D341Med (cell line): Measurements from ENCODE around the gene C5AR1.
"Not testable (repeated sequence)": the region's sequence is repeated elsewhere in the genome, so short reads cannot be mapped to it uniquely, and the experiment has no call there.

Source experiments
- DNase-seq: peaks from one replicate; pipeline ENCODE4 v3.0.0; 2012; ENCODE audit warnings: low spot score

The C5AR1 gene

DNA sequence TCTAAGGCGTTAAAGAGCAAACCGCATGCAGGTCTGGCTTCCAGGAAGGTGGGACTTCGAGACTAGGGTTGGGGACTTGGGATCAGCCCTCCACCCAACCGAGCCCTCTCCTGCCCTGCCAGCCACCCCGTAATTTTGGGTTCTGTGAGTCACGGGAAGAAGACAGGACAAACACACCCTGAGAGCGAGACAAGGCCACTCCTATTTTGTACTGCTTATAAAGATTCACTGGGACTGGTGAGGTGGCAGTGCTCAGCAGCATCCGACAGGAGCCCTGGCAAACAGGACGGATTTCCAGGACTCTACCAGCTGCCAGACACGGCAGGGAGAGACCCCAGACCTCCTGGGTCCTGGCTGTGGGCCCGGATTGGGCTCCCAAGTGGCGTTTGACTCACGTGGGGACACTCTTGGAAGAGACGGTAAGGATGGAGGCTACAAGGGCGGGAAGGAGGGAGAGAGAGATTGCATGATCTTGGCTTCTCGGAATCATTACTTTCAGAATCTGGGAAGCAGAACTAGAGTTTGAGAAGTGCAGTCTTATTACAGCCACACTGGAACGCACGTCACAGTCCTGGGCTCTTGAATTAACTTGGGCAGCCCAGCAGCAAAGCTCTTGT lies 22.4 kb downstream of the C5AR1 start, which contains the start of gene C5AR2:
C5AR2 (plus strand) TSS at position 245 of the 617 bp plus-strand sequence. CDS start 8,625 bp downstream, outside the sequence.
- no peak for DNase-seq

DNA sequence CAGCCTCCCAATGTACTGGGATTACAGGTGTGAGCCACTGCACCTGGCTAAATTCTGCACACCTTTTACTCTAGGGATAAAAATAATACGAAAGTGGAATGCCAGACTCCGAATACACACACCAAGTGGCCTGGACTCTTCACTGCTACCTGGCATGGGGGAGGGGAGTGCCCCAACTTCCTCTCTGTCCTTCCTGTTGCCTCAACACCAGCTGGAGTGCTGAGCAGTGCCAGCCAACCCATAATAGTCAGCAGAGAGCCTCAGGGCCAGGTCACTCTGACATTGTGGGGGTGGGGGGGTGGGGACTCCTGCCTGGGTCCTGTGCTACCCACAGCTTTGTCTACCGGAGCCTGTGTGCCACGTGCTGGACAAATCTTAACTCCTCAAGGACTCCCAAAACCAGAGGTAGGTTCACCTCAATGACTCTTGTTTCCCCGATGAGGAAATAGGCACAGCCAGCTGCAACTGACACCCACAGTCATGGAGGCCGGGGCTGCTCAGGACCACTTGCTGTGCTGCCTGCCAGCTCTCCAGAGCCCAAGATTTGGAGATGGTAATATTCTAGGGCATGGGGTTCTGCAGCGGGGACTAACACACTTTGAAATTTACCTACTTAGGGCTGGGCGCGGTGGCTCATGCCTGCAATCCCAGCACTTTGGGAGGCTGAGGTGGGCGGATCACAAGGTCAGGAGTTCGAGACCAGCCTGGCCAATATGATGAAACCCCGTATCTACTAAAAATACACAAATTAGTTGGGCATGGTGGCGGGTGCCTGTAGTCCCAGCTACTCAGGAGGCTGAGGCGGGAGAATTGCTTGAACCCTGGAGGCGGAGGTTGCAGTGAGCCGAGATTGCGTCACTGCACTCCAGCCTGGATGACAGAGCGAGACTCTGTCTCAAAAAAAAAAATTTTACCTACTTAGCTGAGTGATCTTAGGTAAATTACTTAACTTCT lies 27.4 kb downstream of the C5AR1 start:
- not testable (repeated sequence) for DNase-seq

DNA sequence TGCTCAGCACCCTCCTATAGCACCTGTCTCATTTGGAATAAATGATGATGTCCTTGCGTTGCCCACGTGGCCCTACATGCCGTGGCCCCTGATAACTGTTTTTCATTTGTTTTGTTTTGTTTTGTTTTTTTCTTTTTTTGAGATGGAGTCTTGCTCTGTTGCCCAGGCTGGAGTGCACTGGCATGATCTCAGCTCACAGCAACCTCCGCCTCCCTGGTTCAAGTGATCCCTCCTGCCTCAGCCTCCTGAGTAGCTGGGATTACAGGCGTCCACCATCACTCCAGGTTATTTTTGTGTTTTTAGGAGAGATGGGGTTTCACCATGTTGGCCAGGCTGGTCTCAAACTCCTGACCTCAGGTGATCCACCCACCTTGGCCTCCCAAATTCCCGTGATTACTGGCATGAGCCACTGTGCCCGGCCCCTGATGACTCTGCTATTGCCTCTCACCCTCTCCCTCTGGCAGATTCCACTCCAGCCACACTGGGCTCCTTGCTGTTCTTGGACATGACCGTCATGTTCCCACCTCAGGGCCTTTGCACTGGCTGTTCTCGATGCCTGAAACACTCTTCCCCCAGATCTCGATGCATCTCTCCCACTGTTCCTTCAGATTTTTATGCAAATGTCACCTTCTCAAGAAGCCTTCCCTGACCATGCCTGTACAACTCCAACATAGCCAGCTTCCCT lies 29.7 kb downstream of the C5AR1 start:
- no peak for DNase-seq

DNA sequence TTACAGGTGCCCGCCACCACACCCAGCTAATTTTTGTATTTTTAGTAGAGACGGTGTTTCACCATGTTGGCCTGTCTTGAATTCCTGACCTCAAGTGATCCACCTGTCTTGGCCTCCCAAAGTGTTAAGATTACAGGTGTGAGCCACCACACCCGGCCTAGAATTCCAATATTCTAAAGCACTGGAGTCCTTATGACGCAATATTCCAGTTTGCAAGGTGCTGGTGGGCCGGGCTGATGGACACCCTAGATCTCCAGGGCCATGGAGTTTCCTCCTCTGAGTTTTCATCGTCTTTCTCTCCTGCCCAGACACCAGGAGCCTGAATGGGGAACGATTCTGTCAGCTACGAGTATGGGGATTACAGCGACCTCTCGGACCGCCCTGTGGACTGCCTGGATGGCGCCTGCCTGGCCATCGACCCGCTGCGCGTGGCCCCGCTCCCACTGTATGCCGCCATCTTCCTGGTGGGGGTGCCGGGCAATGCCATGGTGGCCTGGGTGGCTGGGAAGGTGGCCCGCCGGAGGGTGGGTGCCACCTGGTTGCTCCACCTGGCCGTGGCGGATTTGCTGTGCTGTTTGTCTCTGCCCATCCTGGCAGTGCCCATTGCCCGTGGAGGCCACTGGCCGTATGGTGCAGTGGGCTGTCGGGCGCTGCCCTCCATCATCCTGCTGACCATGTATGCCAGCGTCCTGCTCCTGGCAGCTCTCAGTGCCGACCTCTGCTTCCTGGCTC lies 31.0 kb downstream of the C5AR1 start:
- no peak for DNase-seq

DNA sequence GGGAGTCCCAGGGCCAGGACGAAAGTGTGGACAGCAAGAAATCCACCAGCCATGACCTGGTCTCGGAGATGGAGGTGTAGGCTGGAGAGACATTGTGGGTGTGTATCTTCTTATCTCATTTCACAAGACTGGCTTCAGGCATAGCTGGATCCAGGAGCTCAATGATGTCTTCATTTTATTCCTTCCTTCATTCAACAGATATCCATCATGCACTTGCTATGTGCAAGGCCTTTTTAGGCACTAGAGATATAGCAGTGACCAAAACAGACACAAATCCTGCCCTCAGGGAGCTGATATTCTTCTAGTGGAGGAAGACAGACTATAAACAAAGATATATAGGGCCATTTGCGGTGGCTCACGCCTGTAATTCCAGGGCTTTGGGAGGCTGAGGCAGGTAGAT lies 32.1 kb downstream of the C5AR1 start:
- DNase-seq, result no peak

DNA sequence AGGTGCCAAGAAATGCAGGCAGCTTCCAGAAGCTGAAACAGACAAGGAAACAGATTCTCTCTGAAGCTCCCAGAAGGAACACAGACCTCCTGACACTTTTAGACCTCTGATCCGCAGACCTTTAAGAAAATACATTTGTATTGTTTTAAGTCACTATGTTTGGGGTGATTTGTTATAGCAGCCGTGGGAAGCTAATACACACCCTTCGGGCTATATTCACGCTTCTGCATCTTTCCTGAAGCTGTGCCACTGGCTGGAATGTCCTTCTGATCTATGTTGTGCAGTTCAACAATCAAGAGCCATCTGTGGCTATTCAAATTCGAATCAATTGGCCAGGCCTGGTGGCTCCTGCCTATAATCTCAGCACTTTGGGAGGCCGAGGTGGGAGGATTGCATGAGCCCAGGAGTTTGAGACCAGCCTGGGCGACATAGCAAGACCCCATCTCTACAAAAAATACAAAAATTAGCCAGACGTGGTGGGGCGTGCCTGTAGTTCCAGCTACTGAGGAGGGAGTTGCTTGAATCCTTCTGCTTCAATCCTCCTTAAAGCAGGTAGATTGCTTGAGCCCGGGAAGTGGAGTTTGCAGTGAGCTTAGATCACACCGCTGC lies 33.6 kb downstream of the C5AR1 start:
- no peak for DNase-seq

DNA sequence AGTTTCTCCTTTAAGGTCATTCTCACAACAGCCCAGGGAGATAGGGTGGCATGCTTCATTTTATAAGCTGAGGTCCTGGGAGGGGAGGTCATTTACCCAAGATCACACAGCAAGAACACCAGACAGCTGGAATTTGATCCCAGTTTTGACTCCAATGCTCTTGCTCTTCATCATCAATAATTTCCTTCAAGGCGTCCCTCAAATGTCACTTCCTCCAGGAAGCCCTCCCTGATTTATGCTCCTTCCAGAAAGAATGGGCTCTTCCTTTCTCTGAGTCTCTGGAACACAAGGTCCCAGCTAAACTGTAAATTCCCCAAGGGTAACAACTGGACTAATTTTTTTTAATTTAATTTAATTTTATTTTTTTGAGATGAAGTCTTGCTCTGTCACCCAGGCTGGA lies 34.8 kb downstream of the C5AR1 start:
- no peak for DNase-seq

DNA sequence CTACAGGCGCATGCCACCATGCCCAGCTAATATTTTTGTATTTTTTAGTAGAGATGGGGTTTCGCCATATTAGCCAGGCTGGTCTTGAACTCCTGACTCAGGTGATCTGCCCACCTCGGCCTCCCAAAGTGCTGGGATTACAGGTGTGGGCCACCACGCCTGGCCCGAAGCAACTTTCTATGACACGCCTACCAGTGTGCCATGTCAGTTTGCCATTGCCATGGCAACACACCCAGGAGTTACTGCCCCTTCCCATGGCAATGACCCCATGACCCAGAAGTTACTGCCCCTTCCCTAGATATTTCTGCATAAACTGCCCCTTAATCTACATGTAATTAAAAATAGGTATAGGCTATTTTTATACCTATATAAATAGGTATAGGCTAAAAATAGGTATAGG lies 36.4 kb downstream of the C5AR1 start:
- not testable (repeated sequence) for DNase-seq

DNA sequence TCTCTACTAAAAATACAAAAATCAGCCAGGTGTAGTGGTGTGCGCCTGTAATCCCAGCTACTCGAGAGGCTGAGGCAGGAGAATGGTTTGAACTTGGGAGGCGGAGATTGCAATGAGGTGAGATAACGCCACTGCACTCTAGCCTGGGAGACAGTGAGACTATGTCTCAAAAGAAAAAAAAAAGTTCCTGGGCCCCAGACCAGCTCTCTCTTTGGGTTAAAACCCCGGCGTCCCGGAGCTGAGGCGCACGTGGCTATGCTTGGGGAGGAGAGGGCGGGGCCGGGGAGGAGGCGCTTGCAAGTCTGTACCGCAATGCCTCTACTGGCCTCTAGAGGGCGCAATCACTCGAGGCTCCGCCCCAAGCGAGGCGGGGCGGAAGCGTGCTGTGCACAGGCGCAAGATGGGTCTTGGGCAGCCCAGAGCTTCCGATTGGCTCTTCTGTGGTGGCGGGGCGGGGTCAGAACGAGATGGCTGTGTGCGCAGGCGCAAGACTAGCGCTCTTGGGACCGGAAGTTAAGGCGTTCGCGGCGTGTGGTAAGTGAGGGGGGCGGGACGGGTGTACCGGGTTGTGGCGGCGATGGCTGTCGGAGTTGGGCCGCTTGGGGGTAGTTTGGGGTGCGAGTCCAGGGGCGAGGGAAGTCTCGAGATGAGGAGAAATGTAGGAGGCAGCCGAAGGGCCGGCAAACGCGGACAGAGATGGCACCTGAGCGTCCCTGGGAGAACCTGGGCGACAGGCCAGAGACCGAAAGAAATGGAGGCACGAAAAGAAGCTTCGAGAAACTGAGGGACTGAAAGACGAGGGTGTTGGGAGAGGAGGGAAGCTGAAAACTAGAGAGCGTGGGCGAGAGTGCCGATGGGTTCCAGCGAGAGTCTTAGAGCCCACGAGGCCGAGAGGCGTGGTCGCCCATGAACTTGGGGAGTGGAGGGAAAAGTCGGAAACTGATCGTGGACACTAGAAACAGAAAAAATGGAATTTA lies 39.4 kb downstream of the C5AR1 start, which contains the start of gene DHX34:
DHX34 (plus strand) TSS at position 497 of the 977 bp plus-strand sequence. CDS start 3,716 bp downstream, outside the sequence.
- peak; percentile 99 for DNase-seq

DNA sequence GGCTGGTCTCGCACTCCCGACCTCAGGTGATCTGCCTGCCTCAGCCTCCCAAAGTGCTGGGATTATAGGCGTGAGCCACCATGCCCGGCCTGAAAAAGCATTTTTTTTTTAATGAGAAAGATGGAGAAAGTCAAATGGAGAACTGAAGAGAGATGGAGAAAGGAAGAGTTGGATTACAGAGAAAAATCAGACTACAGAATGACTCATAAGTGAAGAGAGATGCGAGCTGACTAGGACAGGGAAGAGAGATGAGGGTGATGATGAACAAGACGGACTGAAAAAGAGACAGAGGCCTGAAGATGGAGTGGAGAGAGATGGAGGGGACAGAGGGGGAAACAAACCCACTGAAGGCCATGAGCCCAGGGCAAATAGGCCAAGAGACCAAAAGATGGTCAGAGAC lies 41.0 kb downstream of the C5AR1 start:
- DNase-seq, result no peak

DNA sequence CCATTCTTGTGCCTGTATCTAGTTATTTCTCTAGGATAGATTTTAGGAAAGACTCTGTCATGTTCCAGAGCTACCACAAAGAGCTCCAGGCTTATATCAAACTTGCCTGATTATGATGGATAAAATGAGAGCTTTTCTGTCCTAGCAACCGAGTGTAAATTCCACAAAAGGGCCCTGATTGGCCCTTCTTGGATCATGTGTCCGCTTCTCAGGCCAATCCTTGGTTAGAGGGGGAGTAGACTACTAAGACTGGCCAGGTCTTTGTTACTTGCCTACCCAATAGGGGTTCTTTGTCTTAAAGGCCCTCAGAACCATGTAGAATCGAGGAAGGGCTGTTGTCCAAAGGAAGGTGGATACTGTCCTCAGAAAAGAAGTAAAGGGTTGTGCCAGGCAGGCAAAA lies 41.9 kb downstream of the C5AR1 start:
- DNase-seq, result no peak

DNA sequence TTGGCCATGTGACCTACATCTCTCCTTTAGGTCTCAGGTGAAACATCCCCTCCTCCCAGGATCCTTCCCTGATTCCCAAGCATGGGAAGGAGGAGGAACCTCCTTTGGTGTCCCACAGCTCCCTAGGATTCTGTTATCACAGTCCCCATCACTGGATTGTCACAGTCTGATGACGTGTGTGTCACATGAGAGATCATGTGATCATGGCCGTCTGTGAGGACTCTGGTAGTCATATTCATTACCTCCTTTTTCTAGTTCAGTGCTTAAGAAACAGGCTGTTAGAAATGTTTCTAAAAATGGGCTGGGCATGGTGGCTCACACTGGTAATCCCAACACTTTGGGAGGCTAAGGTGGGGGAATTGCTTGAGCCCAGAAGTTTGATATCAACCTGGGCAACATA lies 42.4 kb downstream of the C5AR1 start:
- DNase-seq, result no peak

DNA sequence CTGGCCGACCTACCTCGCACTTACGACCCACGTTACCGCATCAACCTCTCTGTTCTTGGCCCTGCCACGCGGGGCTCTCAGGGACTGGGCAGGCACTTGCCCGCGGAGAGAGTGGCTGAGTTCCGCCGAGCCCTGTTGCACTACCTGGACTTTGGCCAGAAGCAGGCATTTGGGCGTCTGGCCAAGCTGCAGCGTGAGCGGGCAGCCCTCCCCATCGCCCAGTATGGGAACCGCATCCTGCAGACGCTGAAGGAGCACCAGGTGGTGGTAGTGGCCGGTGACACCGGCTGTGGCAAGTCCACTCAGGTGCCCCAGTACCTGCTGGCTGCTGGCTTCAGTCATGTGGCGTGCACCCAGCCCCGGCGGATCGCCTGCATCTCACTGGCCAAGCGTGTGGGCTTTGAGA lies 43.6 kb downstream of the C5AR1 start:
- no peak for DNase-seq

DNA sequence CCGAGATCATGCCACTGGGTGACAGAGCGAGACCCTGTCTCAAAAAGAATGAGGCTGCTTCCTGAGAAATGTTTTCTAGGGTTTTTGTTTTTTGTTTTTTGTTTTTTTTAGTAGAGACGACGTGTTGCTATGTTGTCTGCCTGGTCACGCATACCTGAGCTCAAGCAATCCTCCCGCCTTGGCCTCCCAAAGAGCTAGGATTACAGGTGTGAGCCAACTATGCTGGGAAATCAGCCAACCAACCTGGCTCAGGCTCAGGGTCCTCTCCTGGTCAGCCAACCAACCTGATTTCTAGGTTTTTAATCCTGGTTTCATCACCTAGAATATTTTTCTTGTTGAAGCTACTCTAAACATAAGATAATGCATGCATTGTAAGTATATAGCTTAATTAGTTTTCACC lies 47.2 kb downstream of the C5AR1 start:
- DNase-seq, result no peak

DNA sequence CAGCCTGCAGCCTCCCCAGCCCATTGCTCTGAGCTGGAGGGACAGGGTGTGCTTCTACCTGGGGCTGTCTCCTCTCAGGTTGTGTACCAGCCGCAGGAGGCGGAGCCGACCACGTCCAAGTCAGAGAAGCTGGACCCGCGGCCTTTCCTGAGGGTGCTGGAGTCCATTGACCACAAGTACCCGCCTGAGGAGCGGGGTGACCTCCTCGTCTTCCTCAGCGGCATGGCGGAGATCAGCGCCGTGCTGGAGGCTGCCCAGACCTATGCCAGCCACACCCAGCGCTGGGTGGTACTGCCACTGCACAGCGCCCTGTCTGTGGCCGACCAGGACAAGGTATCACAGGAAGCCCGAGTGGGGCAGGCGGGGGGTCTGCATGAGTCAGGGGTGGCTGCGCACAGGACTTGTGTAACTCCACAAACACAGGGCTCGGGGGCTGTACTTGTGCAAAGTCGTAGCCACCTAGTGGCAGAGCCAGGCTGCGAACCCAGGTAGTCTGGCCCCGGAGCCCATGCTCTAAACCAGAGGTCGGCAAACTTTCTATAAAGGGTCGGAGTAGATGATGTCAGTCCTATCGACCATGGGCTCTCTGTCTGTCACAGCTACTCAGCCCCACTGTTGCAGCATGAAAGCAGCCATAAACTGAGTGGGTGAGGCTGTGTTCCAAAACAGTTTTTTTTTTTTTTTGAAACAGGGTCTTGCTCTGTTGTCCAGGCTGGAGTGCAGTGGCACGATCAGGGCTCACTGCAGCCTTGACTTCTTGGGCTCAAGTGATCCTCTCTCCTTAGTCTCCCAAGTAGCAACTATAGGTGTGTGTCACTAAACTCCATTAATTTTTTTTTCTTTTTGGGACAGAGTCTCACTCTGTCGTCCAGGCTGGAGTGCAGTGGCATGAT lies 48.4 kb downstream of the C5AR1 start:
- no peak for DNase-seq

DNA sequence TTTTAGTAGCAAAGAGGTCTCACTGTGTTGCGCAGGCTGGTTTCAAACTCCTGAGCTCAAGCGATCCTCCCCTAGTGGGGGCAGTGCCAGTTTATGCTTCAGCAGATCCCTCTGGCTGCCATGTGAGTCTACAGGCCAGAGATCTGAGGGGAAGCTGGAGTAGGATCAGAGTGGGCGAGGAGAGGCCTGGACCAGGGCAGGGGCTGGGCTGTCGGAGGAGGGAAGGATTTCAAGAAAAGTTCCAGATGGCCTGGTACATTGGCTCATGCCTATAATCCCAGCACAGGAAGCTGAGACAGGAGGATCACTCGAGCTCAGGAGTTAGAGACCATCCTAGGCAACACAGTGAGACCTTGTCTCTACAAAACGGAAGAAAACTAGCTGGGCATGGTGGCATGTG lies 49.3 kb downstream of the C5AR1 start:
- DNase-seq, result no peak

DNA sequence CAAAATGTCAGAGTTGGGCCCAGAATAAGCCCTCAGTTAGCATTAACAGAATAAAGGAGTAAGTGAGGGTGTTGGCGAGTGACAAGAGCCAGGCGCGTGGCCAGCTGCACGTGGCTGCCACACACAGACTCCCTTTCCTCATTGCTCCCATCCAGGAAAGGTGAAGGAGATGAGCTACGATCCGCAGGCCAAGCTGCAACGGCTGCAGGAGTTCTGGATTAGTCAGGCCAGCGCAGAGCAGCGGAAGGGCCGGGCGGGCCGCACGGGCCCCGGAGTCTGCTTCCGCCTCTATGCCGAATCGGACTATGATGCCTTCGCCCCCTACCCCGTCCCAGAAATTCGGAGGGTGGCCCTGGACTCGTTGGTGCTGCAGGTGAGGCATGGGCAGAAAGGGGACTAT lies 52.7 kb downstream of the C5AR1 start:
- DNase-seq, result no peak

DNA sequence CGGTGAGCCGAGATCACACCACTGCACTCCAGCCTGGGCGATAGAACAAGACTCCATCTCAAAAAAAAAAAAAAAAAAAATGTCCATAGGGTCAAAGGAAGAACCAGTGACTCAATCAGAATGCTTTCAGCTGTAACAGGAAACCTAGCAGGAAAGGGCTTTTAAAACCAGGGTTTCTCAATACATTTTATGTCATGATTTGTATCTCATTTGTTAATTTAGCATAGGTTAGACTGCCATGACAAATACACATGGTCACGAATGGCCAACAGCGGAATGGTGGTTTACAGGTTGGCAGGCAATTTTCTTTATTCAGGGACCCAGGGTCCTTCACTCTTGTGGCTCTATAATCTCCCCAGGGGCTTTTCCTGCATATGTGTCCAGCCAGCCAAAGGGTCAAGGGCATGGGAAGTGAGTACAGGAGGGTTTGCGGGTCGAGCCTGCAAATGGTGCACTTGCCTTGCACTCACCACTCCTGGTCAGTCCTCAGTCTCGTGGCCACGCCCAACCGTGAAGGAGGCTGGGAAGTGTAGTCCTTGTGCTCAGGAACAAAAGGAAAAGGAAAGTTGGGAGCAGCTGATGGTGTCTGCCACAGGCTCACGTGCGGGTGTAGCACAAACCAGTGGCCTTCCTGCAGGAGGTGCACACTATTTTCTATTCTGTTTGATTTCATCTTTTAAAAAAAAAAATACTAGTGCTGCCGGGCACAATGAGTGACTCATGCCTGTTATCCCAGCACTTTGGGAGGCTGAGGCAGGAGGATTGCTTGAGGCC lies 54.3 kb downstream of the C5AR1 start:
- DNase-seq, result no peak
